Thyroid gland (tissue), 4 donors: ENCODE measurements around the gene MOGAT2.

Source experiments
- POLR2A ChIP-seq, 2 donors: fragments of 450-650 bp; IDR thresholded peaks; one replicate each; pipeline ENCODE4 v1.6.1; 2017; ENCODE audit warnings: antibody characterized with exemption in 2 of 2, mild to moderate bottlenecking in 2 of 2, moderate library complexity in 1 of 2
- TF ChIP-seq, protein P1 (sequence below), 6 experiments: fragments of 200-600 bp in 3 of 6; fragments of 450-650 bp in 3 of 6; sonication (generic) in 3 of 6; IDR thresholded peaks; one replicate each; pipeline ENCODE4 v1.5.1; 2016 to 2019; ENCODE audit warnings: antibody characterized with exemption in 6 of 6, mild to moderate bottlenecking in 2 of 6, inconsistent platforms in 1 of 6, moderate library complexity in 1 of 6

DNA sequence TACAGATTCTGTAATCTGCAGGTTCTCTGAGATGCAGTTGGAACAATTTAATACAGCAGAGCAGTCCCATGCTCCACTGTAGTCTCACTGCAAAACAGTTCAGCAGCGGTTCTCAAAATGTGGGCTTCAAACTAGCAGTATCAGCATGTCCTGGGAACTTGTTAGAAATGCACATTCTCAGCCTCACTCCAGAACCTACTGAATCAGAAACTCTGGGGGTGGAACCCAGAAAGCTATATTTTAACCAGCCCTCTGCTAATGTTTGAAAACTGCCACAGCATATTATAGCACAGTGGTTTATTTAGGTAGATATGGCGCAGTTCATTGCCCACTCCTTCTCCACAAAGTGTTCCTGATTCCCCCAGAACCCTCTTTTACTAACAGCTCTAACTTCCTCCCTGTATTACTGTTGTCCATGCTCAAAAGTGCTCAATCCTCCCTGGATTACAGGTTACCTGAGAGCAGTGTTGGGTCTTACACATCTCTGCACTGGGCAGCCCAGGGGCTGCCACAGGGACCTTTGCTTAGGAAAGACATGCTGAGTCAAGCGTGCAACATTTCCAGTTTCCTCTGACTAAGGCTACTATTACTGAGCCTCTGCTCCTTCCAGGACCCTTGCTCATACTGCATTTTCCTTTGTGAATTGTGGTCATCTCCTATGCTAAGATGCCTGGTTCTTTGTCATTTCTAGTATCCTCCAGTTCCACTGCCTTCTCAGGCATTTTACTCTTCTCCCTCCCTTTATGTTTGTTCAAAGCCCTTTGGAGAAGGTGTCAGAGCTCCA is 43.3 kb downstream of the MOGAT2 start:
- no peak for TF ChIP-seq POLR2A (IDR thresholded peaks at IDR 0.05)
- TF ChIP-seq, protein P1, sequence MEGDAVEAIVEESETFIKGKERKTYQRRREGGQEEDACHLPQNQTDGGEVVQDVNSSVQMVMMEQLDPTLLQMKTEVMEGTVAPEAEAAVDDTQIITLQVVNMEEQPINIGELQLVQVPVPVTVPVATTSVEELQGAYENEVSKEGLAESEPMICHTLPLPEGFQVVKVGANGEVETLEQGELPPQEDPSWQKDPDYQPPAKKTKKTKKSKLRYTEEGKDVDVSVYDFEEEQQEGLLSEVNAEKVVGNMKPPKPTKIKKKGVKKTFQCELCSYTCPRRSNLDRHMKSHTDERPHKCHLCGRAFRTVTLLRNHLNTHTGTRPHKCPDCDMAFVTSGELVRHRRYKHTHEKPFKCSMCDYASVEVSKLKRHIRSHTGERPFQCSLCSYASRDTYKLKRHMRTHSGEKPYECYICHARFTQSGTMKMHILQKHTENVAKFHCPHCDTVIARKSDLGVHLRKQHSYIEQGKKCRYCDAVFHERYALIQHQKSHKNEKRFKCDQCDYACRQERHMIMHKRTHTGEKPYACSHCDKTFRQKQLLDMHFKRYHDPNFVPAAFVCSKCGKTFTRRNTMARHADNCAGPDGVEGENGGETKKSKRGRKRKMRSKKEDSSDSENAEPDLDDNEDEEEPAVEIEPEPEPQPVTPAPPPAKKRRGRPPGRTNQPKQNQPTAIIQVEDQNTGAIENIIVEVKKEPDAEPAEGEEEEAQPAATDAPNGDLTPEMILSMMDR (IDR thresholded peaks at IDR 0.05), result no peak
